Activated effector memory CD4-positive, alpha-beta T cell treated with anti-CD3 and anti-CD28 coated beads, Interleukin-2, amount 50 U/mL, for 16 hours (primary cell): ENCODE results near the gene FYCO1.
"Not testable (repeated sequence)": the region's sequence is repeated elsewhere in the genome, so short reads cannot be mapped to it uniquely, and the experiment has no call there.

Experiments
- DNase-seq: peaks from one replicate; pipeline ENCODE4 v3.0.0-alpha.2; 2020

Gene FYCO1

GRCh38 chr3:46008058-46008457 lies 12.4 kb upstream of the FYCO1 start:
- no peak for DNase-seq

DNA sequence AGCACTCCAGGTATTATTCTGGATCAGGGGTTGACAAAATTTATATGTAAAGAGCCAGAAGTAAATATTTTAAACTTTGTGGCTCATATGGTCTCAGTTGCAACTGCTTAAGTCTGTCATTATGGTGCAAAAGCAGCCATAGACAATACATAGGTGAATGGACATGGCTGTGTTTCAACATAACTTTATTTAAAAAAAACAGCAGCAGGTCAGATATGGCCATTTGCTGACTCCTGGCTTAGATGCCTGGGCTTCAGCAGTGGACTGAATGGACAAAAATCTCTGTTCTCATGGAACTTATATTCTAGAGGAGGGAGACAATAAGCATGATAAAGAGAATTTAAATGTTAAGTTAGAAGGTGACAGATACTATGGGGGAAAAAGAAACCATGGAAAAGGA lies 11.7 kb upstream of the FYCO1 start:
- DNase-seq: no peak

- no peak for DNase-seq
Measured at GRCh38 chr3:46006238-46007032, 10.8 kb upstream of the FYCO1 start.

DNA sequence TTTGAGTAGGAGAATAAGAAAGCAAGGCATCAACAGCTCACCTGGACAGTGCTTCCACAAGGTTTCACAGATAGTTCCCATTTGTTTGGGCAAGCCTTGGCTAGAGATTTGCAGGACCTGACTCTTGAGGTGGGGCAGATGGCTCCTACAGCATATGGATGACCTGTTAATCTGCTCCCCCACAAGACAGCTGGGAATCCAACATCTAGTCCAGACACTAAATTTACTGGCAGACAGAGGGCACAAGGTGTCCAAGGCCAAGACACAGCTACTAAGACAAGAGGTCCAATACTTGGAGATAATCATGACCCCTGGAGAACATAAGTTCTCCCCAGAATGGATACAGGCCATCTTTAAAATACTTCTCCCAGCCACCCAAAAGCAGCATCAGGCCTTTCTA lies 8.1 kb upstream of the FYCO1 start:
- not testable (repeated sequence) for DNase-seq

GRCh38 chr3:46001178-46001577 lies 5.6 kb upstream of the FYCO1 start:
- no peak for DNase-seq

DNA sequence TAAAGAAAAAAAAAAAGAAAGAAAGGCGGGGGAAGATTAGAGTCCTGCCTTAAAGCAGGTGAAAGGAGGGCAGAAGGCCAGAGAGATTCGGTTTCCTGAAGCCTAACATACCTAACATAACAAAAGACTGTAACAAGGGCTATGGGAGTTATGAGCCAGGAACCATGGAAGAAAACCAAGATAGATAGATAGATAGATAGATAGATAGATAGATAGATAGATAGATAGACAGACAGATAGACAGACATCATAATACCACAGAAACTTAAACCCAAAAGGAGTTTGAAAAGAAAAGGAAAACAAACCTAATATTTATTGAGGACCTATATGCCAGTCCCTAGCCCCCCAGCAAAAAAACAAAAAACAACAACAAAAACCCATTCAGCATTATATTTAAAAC lies 2.3 kb upstream of the FYCO1 start:
- DNase-seq: no peak

- not testable (repeated sequence) for DNase-seq
Measured at GRCh38 chr3:45997499-45997898, 1.9 kb upstream of the FYCO1 start.

DNA sequence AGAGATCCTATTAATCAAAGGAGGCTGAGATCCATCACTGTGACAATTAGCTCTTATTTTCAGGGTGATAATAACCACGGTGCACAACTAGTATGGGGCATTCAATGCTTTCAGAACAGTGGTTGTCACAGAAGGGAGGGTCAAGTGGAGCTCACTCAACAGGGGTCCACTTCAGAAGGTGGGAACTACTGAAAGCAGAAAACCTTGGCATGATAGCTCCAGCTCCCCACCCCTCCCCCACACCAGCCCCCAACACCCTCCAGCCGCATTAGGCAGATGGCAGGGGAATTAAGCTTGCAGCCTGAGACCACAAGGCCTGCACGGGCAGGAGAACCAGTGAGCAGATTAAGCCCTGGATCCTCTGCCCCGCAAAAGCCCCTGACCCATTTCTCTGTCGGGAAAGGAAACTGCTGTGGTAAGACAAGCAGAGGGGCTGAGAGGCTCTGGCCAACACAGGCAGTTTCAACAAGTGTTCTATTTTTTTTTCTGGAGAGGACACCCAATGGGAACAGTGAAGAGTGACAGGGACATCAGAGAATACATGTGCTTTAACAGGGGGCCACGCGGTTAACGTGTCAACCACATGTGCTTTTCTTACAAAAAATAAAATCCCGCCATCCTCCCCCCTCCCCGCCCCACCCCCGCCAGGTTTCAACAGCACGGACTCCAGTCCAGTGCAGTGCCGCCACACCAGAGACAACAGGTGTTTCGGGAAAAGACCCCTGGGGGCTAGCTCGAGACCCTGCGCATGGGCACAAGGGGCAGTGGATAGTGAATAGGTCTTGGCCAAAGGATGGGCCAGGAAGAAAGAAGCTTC lies 997 bp downstream of the FYCO1 start:
- DNase-seq: peak; percentile 75

- peak; percentile 67 for DNase-seq
Measured at GRCh38 chr3:45993421-45994027, 2.1 kb downstream of the FYCO1 start.

GRCh38 chr3:45992821-45993221 lies 2.8 kb downstream of the FYCO1 start:
- DNase-seq: no peak

GRCh38 chr3:45992133-45992729 lies 3.4 kb downstream of the FYCO1 start:
- no peak for DNase-seq

- DNase-seq: no peak
Measured at GRCh38 chr3:45991341-45991740, 4.3 kb downstream of the FYCO1 start.

GRCh38 chr3:45990181-45990580 lies 5.4 kb downstream of the FYCO1 start:
- no peak for DNase-seq

GRCh38 chr3:45988804-45989203 lies 6.8 kb downstream of the FYCO1 start:
- no peak for DNase-seq

GRCh38 chr3:45988362-45988761 lies 7.3 kb downstream of the FYCO1 start:
- DNase-seq: no peak

DNA sequence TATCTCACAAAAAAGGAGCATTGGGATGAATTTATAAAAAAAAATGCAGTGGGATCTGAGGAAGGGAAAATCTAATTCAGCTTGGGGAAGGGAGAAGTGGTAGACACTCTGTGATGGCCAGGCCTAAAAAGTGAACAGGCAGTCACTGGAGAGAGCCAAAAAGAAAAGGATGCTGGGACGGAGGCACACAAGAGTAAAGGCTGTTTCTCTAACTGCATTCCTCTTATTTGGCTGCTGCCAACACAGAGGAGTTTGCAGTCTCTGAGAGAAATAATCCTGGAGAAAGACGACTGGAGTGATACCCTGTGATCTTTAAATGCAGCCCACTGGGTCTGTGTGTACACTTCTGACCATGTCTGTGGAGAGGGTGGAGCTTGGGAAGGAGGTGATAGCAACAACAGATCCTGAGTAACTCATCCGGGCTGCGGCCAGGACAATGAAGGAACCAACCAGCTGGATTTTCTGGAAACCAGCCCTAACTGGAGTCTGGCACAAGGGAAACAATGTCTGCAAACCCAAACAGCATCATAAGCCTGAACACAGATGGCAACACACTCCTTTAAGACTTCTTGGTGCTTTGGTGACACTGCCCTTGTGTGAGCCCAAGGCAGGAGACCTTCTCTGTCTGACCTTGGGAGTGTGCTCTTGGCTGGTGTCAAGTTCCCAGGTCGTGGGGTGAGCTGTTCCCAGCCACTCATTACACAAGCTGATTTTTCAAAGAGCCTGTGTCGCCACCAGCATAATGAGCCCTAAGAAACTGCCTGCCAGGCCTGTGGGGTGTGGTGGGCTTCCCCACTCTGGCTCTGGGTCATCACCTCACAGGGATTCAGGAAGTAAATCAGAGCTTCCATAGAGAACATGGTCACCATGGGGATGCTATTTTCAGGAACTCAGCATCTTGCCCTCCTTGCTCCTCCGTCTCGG lies 8.0 kb downstream of the FYCO1 start:
- DNase-seq: no peak

- no peak for DNase-seq
Measured at GRCh38 chr3:45986303-45986982, 9.2 kb downstream of the FYCO1 start.

DNA sequence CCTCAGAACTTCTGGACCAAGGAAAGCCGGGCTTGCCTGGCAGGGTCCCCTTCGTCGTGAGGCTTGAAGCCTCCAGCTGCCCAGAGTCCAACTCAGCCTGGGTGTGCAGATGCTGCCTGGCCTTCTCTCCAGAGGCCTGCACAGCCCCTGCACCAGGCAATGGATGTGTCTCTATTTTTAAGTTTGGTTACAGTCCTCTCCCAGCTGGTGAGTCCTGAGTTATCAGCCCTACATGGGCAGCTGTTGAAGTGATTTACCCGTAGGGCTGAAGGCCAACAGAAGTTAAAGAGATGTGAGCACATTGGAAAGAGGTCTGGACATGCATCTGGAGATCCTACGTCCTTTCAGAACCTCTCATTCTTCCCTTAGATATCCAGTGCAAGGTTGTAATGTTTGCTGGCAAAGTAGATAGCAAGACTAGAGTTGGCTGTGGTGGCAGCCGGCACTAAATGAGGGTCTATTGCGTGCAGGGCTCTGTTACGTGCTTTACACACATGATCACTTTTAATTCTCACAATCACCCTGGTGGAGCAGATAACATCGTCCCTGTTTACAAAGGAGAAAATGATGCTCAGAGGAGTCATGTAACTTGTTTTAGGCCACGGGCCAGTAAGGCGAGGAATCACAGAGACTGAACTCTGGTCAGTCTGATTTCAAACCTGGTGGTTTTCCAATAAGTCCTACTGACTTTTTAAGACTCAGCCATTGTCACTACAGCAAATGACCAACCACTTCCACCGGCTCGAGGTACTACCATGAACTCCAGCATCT lies 9.9 kb downstream of the FYCO1 start:
- DNase-seq: no peak

- no peak for DNase-seq
Measured at GRCh38 chr3:45984331-45985312, 11.0 kb downstream of the FYCO1 start.

GRCh38 chr3:45983770-45984169 lies 11.9 kb downstream of the FYCO1 start:
- DNase-seq: no peak
